WTC11 (cell line): Measurements from ENCODE around the gene ANKMY2.

Source experiments
- NFYB ChIP-seq: sonication (generic); formaldehyde crosslinking; conservative IDR thresholded peaks from 2 replicates; pipeline ENCODE4 v1.8.0; 2022; ENCODE audit warnings: low read depth, missing genetic modification reagents
- NR2C2 ChIP-seq: sonication (generic); formaldehyde crosslinking; IDR thresholded peaks from 2 replicates; pipeline ENCODE4 v1.8.0; 2022; ENCODE audit warnings: mild to moderate bottlenecking, missing genetic modification reagents
- SP1 ChIP-seq: sonication (generic); formaldehyde crosslinking; conservative IDR thresholded peaks from 2 replicates; pipeline ENCODE4 v1.8.1; 2022; ENCODE audit warnings: missing genetic modification reagents
- TP53 ChIP-seq: sonication (generic); formaldehyde crosslinking; IDR thresholded peaks from 2 replicates; pipeline ENCODE4 v1.8.1; 2023; ENCODE audit warnings: mild to moderate bottlenecking, missing genetic modification reagents
- ZNF232 ChIP-seq: sonication (generic); formaldehyde crosslinking; IDR thresholded peaks from 2 replicates; pipeline ENCODE4 v1.8.0; 2022; ENCODE audit warnings: mild to moderate bottlenecking, missing genetic modification reagents
- TF ChIP-seq, protein P1 (sequence below): fragments of 200-600 bp; IDR thresholded peaks from 2 replicates; pipeline ENCODE4 v1.8.0; 2022; ENCODE audit warnings: antibody characterized with exemption

DNA sequence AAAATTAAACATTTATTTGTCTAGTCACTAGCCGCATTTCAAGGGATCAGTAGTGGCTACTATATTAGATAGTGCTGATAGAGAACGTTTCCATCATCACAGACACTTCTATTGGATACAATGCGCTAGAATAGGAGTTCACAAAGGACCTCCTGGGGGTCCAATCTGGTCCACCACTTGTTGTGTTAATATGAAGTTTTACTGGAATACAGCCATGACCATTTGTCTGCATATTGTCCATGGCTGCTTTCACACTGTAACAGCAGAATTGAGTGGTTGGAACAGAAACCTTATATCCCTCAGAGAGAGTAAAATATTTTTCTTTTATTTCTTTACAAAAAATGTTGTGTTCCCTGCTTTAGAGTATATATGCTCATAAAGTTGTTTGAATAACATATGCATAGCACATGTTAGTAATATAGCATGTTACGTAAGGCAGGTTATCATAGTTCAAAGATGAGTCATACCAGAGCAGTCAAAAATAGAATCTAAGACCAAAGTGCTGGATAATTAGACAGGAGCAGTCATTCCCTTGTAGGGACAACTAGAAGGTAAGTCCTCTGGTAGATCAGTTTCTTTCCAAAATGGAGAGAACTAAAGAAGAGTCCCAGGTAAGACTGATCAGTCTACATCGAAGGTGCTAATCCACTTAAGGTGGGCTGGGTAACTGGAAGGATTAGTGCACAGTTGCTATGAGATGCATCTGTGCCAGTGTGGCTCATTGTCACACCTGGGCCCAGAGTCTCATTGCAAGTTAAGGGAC, 15.3 kb upstream of the ANKMY2 start:
- TF ChIP-seq ZNF232 (CRISPR knock-in tag) (no peak), SP1 (CRISPR knock-in tag) (no peak), TP53 (CRISPR knock-in tag) (no peak), NFYB (CRISPR knock-in tag) (no peak), NR2C2 (CRISPR knock-in tag) (no peak)
- TF ChIP-seq, protein P1, sequence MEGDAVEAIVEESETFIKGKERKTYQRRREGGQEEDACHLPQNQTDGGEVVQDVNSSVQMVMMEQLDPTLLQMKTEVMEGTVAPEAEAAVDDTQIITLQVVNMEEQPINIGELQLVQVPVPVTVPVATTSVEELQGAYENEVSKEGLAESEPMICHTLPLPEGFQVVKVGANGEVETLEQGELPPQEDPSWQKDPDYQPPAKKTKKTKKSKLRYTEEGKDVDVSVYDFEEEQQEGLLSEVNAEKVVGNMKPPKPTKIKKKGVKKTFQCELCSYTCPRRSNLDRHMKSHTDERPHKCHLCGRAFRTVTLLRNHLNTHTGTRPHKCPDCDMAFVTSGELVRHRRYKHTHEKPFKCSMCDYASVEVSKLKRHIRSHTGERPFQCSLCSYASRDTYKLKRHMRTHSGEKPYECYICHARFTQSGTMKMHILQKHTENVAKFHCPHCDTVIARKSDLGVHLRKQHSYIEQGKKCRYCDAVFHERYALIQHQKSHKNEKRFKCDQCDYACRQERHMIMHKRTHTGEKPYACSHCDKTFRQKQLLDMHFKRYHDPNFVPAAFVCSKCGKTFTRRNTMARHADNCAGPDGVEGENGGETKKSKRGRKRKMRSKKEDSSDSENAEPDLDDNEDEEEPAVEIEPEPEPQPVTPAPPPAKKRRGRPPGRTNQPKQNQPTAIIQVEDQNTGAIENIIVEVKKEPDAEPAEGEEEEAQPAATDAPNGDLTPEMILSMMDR = no peak
